Measurements from ENCODE around the gene ANKFN1.

ANKFN1 gene

DNA sequence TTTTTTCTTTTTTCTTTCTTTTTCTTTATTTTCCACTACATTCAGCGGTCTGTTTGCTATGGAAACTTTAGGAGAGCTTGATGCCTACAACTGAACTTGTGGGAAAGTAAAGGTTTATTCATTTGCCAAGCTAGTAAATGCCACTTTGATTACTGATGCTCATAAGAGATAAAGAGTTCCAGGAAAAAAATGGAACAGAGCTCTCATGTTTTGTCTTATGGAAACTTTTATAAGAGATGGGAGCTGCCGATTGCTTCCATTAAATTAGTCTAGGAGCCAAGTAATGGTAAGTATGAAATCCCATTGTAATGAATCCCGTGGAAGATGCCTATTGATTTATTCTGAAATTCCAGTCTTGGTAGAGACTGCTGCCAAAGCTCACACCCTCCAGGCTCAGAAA is 7.1 kb downstream of the ANKFN1 start:
- H3K36me3 Mint-ChIP-seq: no peaks in the 10 kb centered on the region
- peaks cover 4% of the 10 kb centered on the region for H3K27me3 Mint-ChIP-seq
- H3K4me1 Mint-ChIP-seq: no peaks in the 10 kb centered on the region
- H3K9me3 Mint-ChIP-seq: no peaks in the 10 kb centered on the region
- H3K4me3 Mint-ChIP-seq: no peak overlapping the region
- no peak overlapping the region for H3K27ac Mint-ChIP-seq

DNA sequence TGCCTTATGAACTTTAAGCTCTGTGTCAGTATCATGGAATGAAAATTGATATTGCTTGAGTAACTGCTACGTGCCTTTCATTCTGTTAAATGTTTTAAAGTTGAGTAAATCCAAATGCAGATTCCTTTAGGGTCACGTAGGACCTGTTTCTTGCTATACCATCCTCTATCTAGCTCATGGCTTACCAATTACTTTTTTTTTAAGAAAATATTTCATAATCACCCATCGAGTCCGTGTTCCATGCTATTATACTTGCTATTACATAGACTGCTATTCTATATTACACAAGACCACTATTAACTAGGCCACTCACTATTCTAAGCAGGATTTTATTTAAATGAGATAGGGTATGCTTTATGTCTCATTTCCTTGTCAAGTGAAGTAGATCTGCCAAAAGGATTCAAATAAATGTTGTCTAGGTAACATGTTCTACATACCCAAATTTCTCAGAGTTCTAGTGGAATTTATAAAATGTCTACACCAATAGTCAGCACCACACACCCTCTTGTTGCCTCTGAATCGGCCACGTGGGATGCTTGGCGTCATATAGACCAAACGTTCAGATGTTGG is 11.9 kb downstream of the ANKFN1 start:
- Mint-ChIP-seq H3K27ac (no peak overlapping the region), H3K4me3 (no peak overlapping the region), H3K27me3 (peaks cover 2% of the 10 kb centered on the region), H3K9me3 (no peaks in the 10 kb centered on the region), H3K36me3 (no peaks in the 10 kb centered on the region), H3K4me1 (no peaks in the 10 kb centered on the region)

DNA sequence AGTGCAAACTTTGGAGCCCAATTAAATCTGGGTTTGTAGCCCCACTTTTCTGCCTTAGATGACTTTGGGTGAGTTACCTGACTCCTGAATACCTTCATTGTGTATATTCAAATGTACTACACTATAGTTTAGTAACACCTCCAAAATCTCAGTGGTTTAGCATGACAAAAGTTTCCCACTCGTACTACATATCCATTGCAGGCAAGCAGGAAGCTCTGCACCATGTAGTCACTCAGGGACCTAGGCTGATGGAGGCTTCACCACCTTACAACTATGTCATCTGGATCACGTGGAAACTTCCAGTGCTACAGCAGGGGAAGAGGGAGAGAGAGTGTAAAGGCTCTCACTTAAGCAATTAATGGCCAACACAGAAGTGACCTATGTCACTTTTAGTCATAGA is 14.2 kb downstream of the ANKFN1 start:
- Mint-ChIP-seq H3K27ac (no peak overlapping the region), H3K27me3 (no peaks in the 10 kb centered on the region), H3K4me3 (no peak overlapping the region), H3K4me1 (no peaks in the 10 kb centered on the region), H3K36me3 (no peaks in the 10 kb centered on the region), H3K9me3 (no peaks in the 10 kb centered on the region)

DNA sequence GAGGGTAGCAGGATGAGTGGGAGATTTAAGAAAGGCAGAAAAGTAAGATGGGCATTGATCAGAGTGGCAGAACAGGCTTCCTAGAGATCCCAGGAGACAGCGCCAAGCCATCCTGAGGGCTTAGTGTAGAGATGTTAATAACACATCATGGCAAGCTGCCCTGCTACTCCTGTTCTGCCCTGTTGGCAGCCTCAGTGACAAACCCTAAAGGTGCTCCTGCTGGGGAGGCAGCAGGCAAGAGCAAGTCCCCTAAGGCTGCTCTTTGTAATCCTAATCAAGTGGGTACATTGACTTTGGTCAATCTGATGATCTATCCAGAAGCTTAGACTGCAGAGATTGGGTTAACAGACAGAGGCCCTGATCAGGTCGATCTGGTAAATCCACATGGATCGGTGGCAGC is 16.3 kb downstream of the ANKFN1 start:
- H3K9me3 Mint-ChIP-seq: no peaks in the 10 kb centered on the region
- H3K36me3 Mint-ChIP-seq: no peaks in the 10 kb centered on the region
- H3K27me3 Mint-ChIP-seq: peaks cover 3% of the 10 kb centered on the region
- H3K4me3 Mint-ChIP-seq: no peak overlapping the region
- H3K27ac Mint-ChIP-seq: no peak overlapping the region
- no peaks in the 10 kb centered on the region for H3K4me1 Mint-ChIP-seq

GRCh38 chr17:56171186-56171959 is 18.1 kb downstream of the ANKFN1 start:
- H3K36me3 Mint-ChIP-seq: no peaks in the 10 kb centered on the region
- no peak overlapping the region for H3K27ac Mint-ChIP-seq
- H3K4me3 Mint-ChIP-seq: no peak overlapping the region
- no peaks in the 10 kb centered on the region for H3K9me3 Mint-ChIP-seq
- peaks cover 9% of the 10 kb centered on the region for H3K27me3 Mint-ChIP-seq
- no peaks in the 10 kb centered on the region for H3K4me1 Mint-ChIP-seq

DNA sequence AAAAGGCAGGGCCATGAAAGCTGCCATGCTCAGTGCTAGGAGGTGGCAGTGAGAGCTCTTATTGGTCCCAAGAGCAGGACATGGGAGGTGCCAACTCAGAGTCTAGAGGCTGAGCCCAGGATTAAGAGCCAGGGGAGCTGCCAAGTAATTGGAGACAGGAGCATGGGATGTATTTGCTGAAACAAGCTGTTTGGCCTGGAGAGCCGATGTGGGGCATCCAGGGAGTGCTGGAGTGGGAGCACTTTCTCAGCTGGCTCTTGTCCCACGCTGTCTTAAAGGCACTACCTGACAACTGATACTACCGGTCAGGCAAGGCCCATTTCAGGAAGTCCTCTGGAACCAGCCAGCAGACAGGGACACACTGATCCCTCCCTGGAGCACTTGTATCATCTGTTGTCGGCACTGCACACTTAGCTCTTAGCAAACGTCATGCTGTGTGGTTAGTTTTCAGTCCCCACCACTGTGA is 19.3 kb downstream of the ANKFN1 start:
- no peak overlapping the region for H3K4me3 Mint-ChIP-seq
- peaks cover 9% of the 10 kb centered on the region for H3K27me3 Mint-ChIP-seq
- no peaks in the 10 kb centered on the region for H3K9me3 Mint-ChIP-seq
- no peaks in the 10 kb centered on the region for H3K36me3 Mint-ChIP-seq
- H3K27ac Mint-ChIP-seq: no peak overlapping the region
- H3K4me1 Mint-ChIP-seq: no peaks in the 10 kb centered on the region

GRCh38 chr17:56173026-56173425 is 19.8 kb downstream of the ANKFN1 start:
- Mint-ChIP-seq H3K36me3 (no peaks in the 10 kb centered on the region), H3K9me3 (no peaks in the 10 kb centered on the region), H3K27me3 (peaks cover 9% of the 10 kb centered on the region), H3K27ac (no peak overlapping the region), H3K4me1 (no peaks in the 10 kb centered on the region), H3K4me3 (no peak overlapping the region)

DNA sequence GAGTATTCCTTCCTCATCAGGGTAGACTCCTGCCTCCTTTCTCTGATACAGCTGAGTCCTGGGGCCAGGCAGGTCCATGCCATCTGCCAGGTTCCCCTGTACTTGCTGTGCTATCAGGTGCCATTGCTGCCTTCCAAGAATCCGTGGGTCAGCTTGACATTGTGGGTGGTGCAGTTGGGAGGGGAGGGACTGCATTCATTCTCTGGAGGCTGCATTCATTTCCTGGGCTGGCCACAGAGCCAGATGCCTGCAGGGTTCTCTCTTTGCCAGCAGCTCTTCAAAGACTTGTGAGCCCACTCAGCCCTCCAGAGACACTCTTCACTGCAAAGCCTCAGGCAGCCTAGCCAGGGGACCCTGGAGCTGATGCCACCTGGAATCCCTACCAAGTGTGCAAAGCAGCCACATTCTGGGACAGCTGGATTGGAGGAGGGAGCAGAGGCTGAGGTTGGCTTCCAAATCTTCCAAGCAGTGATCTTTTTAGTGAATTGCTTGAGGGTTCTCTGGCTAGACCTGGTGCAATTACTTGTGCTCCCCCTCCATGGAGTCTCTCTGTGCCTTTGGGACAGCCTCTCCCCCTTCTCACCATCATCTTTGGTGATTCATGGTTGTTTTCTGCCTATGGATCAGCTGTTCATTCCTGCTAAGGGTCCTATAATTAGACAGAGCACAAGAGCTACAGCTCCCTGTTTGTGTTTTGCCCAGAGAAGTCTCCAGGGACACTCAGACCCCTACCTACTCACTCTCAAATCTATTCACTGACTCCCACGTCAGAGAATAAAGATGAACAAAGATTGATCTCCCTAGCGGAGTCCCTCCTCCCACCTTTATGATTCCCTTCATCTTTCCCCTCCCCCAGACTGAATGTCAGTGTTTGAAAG is 20.9 kb downstream of the ANKFN1 start:
- Mint-ChIP-seq H3K36me3 (no peaks in the 10 kb centered on the region), H3K9me3 (no peaks in the 10 kb centered on the region), H3K4me1 (no peaks in the 10 kb centered on the region), H3K27ac (no peak overlapping the region), H3K27me3 (peaks cover 9% of the 10 kb centered on the region), H3K4me3 (no peak overlapping the region)

GRCh38 chr17:56175299-56175955 is 22.2 kb downstream of the ANKFN1 start:
- H3K27me3 Mint-ChIP-seq: peaks cover 9% of the 10 kb centered on the region
- no peak overlapping the region for H3K4me3 Mint-ChIP-seq
- no peaks in the 10 kb centered on the region for H3K36me3 Mint-ChIP-seq
- H3K4me1 Mint-ChIP-seq: no peaks in the 10 kb centered on the region
- H3K27ac Mint-ChIP-seq: no peak overlapping the region
- H3K9me3 Mint-ChIP-seq: no peaks in the 10 kb centered on the region

DNA sequence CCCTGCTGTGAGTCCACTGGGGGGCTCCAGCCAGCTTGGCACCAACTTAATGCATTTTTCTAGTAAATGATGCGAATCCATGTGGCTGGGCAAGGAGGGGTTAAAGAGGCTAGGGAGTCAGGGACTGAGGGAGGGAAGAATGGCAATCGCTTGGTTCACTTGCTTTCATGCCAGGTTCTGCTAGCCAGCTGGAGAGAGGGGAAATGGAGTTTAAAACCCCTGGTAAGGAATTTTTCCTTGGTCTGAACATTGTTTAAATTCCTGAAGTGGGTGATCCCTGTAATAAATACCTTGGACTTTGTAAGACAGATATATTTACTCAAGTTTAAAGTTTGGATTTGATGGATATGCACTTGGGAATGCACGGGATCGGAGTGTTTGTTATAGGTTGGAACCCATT is 22.8 kb downstream of the ANKFN1 start:
- no peaks in the 10 kb centered on the region for H3K9me3 Mint-ChIP-seq
- no peak overlapping the region for H3K4me3 Mint-ChIP-seq
- peaks cover 9% of the 10 kb centered on the region for H3K27me3 Mint-ChIP-seq
- H3K36me3 Mint-ChIP-seq: no peaks in the 10 kb centered on the region
- H3K27ac Mint-ChIP-seq: no peak overlapping the region
- no peaks in the 10 kb centered on the region for H3K4me1 Mint-ChIP-seq

GRCh38 chr17:56177361-56177760 is 24.1 kb downstream of the ANKFN1 start:
- H3K27ac Mint-ChIP-seq: no peak overlapping the region
- no peak overlapping the region for H3K4me3 Mint-ChIP-seq
- no peaks in the 10 kb centered on the region for H3K4me1 Mint-ChIP-seq
- H3K36me3 Mint-ChIP-seq: no peaks in the 10 kb centered on the region
- H3K27me3 Mint-ChIP-seq: peaks cover 9% of the 10 kb centered on the region
- no peaks in the 10 kb centered on the region for H3K9me3 Mint-ChIP-seq

DNA sequence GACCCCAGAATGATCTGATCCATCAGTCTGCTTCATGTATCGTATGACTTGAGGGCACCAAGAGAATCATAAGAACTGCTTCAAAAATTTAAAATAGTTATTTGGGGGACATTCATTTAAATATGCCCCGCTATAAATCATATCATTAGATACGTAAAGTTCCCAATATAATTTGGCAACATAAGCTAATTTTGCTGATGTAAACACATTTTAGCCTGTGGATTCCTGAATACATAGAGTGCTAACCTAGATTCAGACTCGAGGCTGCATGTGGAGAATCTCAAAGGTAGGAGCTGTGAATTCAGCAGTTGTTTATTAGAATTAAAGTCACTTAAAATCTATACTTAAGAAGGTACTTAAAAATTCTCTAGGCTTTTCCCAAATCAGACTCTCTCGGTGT is 24.9 kb downstream of the ANKFN1 start:
- H3K4me3 Mint-ChIP-seq: no peak overlapping the region
- H3K9me3 Mint-ChIP-seq: no peaks in the 10 kb centered on the region
- no peaks in the 10 kb centered on the region for H3K4me1 Mint-ChIP-seq
- H3K27ac Mint-ChIP-seq: no peak overlapping the region
- peaks cover 9% of the 10 kb centered on the region for H3K27me3 Mint-ChIP-seq
- H3K36me3 Mint-ChIP-seq: no peaks in the 10 kb centered on the region

DNA sequence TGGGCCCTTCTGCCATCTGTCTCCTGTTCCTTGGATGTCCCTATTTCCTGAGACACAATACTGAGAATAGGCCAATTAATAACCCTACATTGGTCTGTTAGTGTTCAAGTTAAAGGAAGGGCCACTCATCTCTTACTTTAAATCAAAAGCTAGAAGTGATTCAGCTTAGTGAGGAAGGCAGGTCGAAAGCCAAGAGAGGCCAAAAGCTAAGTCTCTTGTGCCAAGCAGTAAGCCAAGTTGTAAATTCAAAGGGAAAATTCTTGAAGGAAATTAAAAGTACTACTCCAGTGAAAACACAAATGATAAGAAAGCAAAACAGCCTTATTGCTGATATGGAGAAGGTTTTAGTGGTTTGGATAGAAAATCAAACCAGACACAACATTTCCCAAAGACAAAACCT is 28.8 kb downstream of the ANKFN1 start:
- Mint-ChIP-seq H3K27ac (no peak overlapping the region), H3K36me3 (no peaks in the 10 kb centered on the region), H3K9me3 (no peaks in the 10 kb centered on the region), H3K27me3 (peaks cover 6% of the 10 kb centered on the region), H3K4me3 (no peak overlapping the region), H3K4me1 (no peaks in the 10 kb centered on the region)

DNA sequence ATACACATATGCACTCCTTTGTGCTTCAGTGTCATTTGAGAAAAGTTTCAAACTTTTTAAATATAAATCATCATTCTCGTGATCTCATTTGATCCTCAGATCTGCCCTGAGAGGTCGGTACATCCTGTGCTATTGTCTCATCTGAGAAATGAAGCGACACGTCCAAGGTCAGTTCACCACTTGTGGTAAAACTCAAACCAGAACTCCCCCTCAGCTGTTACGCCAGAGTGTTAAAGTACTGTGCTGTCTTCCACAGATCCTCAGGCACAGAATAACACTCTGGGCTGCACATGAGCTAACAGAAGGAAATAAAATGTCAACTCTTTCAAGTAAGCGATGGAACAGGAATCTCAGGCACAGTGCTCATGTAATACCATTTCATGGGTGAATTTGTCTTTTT is 31.4 kb downstream of the ANKFN1 start:
- peaks cover 7% of the 10 kb centered on the region for H3K27me3 Mint-ChIP-seq
- no peaks in the 10 kb centered on the region for H3K36me3 Mint-ChIP-seq
- H3K27ac Mint-ChIP-seq: no peak overlapping the region
- no peaks in the 10 kb centered on the region for H3K4me1 Mint-ChIP-seq
- H3K4me3 Mint-ChIP-seq: no peak overlapping the region
- H3K9me3 Mint-ChIP-seq: no peaks in the 10 kb centered on the region

DNA sequence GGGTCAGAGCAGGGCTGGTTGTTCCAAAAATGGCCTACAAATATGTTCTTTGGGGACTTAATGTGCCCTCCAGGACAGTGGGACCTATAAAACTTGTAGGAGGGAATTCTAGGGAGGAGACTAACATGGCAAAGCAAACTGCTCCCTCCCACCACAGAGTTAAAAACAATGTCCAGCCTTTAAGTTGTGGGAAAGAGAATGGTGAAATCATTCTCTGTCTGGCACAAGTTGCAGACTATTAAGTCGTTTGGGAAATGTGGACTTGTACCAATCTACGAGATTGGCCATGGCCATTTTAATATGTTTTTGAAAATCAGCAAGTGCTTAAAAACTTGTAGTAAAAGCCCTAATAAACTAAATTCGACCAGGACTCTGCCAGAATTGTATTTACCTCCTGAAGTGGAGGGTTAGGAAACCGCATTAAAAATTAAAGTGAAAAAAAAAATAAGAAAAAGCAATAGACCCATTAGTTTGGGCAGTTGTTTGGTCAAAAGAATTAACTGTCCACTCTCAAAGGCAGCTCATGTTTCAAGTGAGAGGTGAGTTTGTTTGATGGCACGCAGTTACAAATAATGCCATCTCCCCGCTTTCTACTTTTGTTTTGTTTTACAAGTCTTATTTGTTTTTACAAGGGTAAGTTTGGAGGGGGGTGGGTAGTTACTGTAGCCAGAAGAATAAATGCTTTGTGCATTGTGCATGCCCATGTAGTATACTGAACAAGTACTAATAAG is 32.4 kb downstream of the ANKFN1 start:
- Mint-ChIP-seq H3K36me3 (no peaks in the 10 kb centered on the region), H3K27me3 (peaks cover 7% of the 10 kb centered on the region), H3K27ac (no peak overlapping the region), H3K4me3 (no peak overlapping the region), H3K4me1 (no peaks in the 10 kb centered on the region), H3K9me3 (no peaks in the 10 kb centered on the region)

Data from activated naive CD4-positive, alpha-beta T cell treated with anti-CD3 and anti-CD28 coated beads, Interleukin-2, amount 50 U/mL, for 24 hours (primary cell).